Activated T-cell treated with anti-CD3 and anti-CD28 coated beads, Interleukin-2, amount 50 U/mL, for 4 hours (primary cell): ENCODE results near the gene SBNO1. TPM values are rescaled to one million over a fixed set of nuclear protein-coding genes. Genes with fewer than 3 reads are reported as not detected.
"Not testable (repeated sequence)": the region's sequence is repeated elsewhere in the genome, so short reads cannot be mapped to it uniquely, and the experiment has no call there.

Experiments
- ATAC-seq, 2 donors: fragments of 200-7000 bp; cut with Tn5 transposase; one replicate each; pipeline ENCODE4 v1.10.0; 2021
- DNase-seq: peaks from one replicate; pipeline ENCODE4 v3.0.0-alpha.2; 2020
- H3K27me3 Mint-ChIP-seq: one replicate; pipeline ENCODE4 v1.8.0; 2021; ENCODE audit warnings: low read depth, mixed read lengths
- H3K36me3 Mint-ChIP-seq: one replicate; pipeline ENCODE4 v1.8.0; 2022; ENCODE audit warnings: mixed read lengths; ENCODE audit not compliant: insufficient read depth
- H3K4me1 Mint-ChIP-seq: one replicate; pipeline ENCODE4 v1.8.0; 2021; ENCODE audit warnings: low read depth, mixed read lengths
- H3K4me3 Mint-ChIP-seq: one replicate; pipeline ENCODE4 v1.8.0; 2021; ENCODE audit warnings: mild to moderate bottlenecking, moderate library complexity, mixed read lengths
- H3K9me3 Mint-ChIP-seq: one replicate; pipeline ENCODE4 v1.8.0; 2021; ENCODE audit warnings: mixed read lengths
- total RNA-seq, 3 donors: library from RNA; stranded (reverse); gene quantifications; one replicate each; pipeline ENCODE4 v1.2.1, GENCODE V29; 2021

SBNO1 gene
- total RNA-seq, 3 donors from 2014 or later: 40.9 to 45.5 (median 44.0) TPM

DNA sequence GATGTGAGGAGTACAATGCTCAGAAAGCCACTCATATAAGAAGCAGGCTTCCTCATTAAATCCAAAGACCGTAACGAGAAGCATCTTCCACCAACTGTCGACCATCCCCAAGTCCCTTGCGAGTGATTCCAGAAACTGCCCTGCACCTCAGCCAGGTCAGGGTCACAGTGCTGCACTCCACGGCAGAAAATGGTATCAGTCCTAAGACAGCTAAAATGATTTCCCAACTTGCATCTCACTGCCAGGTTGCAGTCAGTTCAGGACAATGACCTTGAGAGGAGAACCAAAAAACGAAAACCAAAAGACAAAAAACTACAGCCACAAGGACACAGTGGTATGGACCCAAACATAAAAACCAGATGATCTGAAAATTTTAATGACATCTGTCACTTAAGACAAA is 20.6 kb downstream of the SBNO1 start:
- ATAC-seq (no peak), DNase-seq (no peak)
- Mint-ChIP-seq H3K4me1 (peaks cover 2% of the 10 kb centered on the region), H3K27me3 (no peaks in the 10 kb centered on the region), H3K36me3 (peaks cover 33% of the 10 kb centered on the region), H3K4me3 (no peak overlapping the region), H3K9me3 (no peaks in the 10 kb centered on the region)

DNA sequence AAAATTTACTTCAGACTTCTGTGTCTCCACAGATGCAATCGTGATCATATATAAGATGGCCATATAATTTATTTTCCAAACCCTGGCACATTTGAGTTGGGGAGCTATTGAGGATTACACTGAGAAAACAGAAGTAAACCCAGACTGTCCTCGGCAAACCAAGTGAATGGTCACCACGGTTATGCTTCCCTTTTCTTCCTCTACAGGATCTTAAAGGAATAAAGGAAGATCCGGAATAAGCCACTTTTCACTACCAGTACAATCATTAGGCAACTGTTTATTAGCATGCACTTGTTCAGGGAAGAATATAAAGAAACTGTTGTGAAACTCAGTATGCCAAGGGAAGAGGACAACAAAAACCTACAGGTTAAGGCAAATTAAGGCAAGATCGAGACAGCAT is 27.6 kb downstream of the SBNO1 start:
- no peak for DNase-seq
- H3K4me1 Mint-ChIP-seq: peaks cover 9% of the 10 kb centered on the region
- ATAC-seq: no peak
- no peaks in the 10 kb centered on the region for H3K27me3 Mint-ChIP-seq
- no peak overlapping the region for H3K4me3 Mint-ChIP-seq
- peaks cover 28% of the 10 kb centered on the region for H3K36me3 Mint-ChIP-seq
- H3K9me3 Mint-ChIP-seq: no peaks in the 10 kb centered on the region

DNA sequence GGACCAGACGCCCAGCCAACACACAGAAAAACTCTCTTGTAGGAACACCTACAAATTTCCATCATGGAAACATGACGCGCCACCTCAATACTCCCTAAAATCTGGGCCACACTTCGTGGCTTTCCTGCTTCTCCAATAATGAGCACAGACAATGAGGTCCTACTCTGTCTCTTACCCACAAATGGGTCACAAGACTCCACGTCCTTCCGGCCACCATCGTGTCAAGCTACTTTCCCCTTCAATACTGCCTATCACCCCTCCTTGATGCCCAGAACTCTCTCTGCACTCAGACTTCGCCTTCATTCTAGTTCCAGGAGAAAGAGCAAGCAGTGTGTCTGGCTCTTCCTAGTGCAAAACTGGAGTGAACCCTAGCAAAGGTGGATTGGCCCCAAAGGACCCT is 28.1 kb downstream of the SBNO1 start:
- peaks cover 28% of the 10 kb centered on the region for H3K36me3 Mint-ChIP-seq
- no peaks in the 10 kb centered on the region for H3K9me3 Mint-ChIP-seq
- ATAC-seq (no peak), DNase-seq (no peak)
- H3K27me3 Mint-ChIP-seq: no peaks in the 10 kb centered on the region
- H3K4me3 Mint-ChIP-seq: no peak overlapping the region
- H3K4me1 Mint-ChIP-seq: peaks cover 9% of the 10 kb centered on the region

- peaks cover 27% of the 10 kb centered on the region for H3K36me3 Mint-ChIP-seq
Measured at GRCh38 chr12:123335490-123335889, 29.2 kb downstream of the SBNO1 start.

DNA sequence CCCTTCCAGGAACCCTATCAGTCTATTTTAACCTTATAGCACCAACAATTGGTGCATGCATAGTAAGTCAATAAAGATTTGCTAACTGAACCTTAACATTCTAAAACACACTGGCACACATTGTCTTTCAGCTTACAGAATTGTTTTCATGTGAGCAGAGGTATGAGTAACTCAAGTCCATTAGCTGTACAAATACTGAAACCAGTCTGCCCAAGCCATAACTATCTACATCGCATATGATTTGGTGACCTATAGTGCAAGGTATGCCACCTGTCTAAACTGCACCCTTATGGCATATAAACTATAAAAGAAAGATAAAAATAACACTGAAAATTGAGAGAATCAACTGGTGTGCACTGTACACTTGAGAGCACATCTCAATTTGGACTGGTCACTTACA is 34.8 kb downstream of the SBNO1 start:
- no peaks in the 10 kb centered on the region for H3K9me3 Mint-ChIP-seq
- DNase-seq (no peak), ATAC-seq (no peak)
- peaks cover 18% of the 10 kb centered on the region for H3K36me3 Mint-ChIP-seq
- no peaks in the 10 kb centered on the region for H3K4me1 Mint-ChIP-seq
- H3K27me3 Mint-ChIP-seq: no peaks in the 10 kb centered on the region
- H3K4me3 Mint-ChIP-seq: no peak overlapping the region

More at GRCh38 chr12:123335490-123335889, 29.2 kb downstream of the SBNO1 start:
- DNase-seq (no peak), ATAC-seq (no peak)
- peaks cover 9% of the 10 kb centered on the region for H3K4me1 Mint-ChIP-seq
- no peak overlapping the region for H3K4me3 Mint-ChIP-seq
- no peaks in the 10 kb centered on the region for H3K27me3 Mint-ChIP-seq
- H3K9me3 Mint-ChIP-seq: no peaks in the 10 kb centered on the region

DNA sequence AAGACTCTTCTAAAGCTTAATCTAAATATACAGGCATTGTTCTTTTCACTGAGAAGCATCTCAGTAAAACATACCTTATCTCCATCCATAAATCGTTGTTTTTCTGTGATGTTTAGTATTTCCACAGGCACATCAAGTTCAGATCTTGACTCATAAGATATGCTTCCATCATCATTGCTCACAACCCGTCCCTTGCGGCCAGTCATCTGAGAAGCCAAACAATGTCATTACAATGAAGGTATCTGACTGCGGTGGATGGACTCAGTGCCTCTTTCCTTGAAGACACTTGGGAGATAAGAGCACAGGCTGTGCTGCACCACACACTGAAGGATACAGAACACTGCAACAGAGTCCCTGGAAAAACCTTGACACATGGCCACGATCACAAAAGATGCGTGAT is 44.8 kb downstream of the SBNO1 start:
- H3K27me3 Mint-ChIP-seq: no peaks in the 10 kb centered on the region
- ATAC-seq (no peak), DNase-seq (no peak)
- peaks cover 36% of the 10 kb centered on the region for H3K36me3 Mint-ChIP-seq
- H3K9me3 Mint-ChIP-seq: no peaks in the 10 kb centered on the region
- H3K4me1 Mint-ChIP-seq: no peaks in the 10 kb centered on the region
- no peak overlapping the region for H3K4me3 Mint-ChIP-seq

DNA sequence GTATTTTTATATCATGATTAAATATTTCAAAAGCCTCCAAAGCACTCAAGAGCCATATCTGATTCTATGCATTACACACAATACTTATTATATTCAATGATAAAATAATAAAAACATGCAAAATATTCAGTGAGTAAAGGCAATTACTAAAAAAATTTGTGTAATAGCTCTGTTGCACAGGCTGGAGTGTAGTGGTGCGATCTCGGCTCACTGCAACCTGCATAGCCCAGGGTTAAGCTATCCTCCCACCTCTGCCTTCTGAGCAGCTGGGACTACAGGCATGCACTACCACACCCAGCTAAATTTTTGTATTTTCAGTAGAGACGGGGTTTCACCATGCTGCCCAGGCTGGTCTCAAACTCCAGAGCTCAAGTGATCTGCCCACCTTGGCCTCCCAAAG is 45.4 kb downstream of the SBNO1 start:
- ATAC-seq: no peak
- H3K4me3 Mint-ChIP-seq: no peak overlapping the region
- H3K27me3 Mint-ChIP-seq: no peaks in the 10 kb centered on the region
- H3K4me1 Mint-ChIP-seq: no peaks in the 10 kb centered on the region
- DNase-seq: no peak
- H3K36me3 Mint-ChIP-seq: peaks cover 37% of the 10 kb centered on the region
- no peaks in the 10 kb centered on the region for H3K9me3 Mint-ChIP-seq

DNA sequence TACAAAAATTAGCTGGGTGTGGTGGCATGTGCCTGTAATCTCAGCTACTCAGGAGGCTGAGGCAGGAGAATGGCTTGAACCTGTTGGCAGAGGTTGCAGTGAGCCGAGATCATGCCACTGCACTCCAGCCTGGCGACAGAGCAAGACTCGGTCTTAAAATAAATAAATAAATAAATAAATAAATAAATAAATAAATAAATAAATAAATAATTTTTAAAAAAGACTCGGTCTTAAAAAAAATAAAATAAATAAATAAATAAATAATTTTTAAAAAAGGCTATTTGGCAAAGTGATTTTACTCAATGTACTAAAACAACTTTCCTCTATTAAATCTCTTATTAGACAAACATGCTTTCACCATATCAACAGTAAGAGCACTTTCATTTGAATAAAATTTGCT is 51.6 kb downstream of the SBNO1 start:
- peaks cover 35% of the 10 kb centered on the region for H3K36me3 Mint-ChIP-seq
- ATAC-seq, DNase-seq, H3K9me3 Mint-ChIP-seq, H3K4me1 Mint-ChIP-seq, H3K4me3 Mint-ChIP-seq, H3K27me3 Mint-ChIP-seq: not testable (repeated sequence)

DNA sequence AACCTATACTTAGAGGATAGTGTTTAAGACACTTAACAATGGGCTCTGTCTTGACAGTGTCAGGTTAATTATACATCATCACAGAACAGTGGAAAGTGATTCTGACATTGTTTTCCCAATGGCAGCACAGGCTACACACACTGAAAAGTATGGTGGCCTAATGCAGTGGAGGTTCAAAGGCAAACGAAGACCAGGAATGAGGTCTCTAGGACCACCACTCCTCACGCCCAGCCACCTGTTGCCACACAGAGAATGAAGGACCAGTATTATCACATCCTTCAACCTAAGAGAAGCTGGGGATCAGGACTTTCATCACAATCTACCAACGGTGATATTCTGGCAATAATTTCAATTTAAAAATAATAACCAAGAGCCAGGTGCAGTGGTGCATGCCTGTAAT is 58.4 kb downstream of the SBNO1 start:
- ATAC-seq: no peak

GRCh38 chr12:123305136-123305535 is 59.5 kb downstream of the SBNO1 start:
- DNase-seq (no peak), ATAC-seq (no peak)
- Mint-ChIP-seq H3K27me3 (no peaks in the 10 kb centered on the region), H3K36me3 (peaks cover 32% of the 10 kb centered on the region), H3K9me3 (no peaks in the 10 kb centered on the region), H3K4me1 (no peaks in the 10 kb centered on the region), H3K4me3 (no peak overlapping the region)

More for the DNA sequence above, 58.4 kb downstream of the SBNO1 start:
- Mint-ChIP-seq H3K9me3 (no peaks in the 10 kb centered on the region), H3K27me3 (no peaks in the 10 kb centered on the region), H3K4me1 (no peaks in the 10 kb centered on the region), H3K4me3 (no peak overlapping the region), H3K36me3 (peaks cover 34% of the 10 kb centered on the region)
- no peak for DNase-seq

DNA sequence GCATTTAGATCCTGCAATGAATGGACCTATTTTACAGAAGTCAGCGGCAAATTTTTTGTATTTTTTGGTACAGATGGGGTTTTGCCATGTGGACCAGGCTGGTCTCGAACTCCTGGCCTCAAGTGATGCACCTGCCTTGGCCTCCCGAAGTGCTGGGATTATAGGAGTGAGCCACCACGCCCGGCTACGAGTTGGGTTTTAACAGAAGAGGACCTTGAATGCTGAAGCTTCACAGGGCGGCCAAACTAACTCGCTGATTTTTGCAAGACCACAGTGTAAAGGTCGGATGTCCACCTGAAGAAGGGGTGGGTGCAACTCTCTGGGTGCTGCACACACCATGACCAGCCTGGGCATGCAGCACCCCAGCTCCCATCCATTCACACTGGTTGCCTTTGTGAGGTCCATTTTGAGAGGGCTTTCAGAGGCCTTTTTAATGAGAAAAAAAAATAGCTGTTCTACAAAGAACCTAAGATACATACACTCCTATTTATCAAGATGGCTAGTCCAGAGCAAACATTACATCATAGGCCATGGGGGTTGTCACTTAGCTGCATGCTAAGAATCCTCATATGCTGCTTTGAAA is 71.4 kb downstream of the SBNO1 start:
- ATAC-seq (no peak), DNase-seq (no peak)
- Mint-ChIP-seq H3K27me3 (no peaks in the 10 kb centered on the region), H3K4me1 (no peaks in the 10 kb centered on the region), H3K36me3 (peaks cover 27% of the 10 kb centered on the region), H3K4me3 (no peak overlapping the region), H3K9me3 (no peaks in the 10 kb centered on the region)

GRCh38 chr12:123289911-123290310 is 74.7 kb downstream of the SBNO1 start:
- peaks cover 12% of the 10 kb centered on the region for H3K36me3 Mint-ChIP-seq
- H3K9me3 Mint-ChIP-seq: no peaks in the 10 kb centered on the region
- H3K4me1 Mint-ChIP-seq: no peaks in the 10 kb centered on the region
- no peak overlapping the region for H3K4me3 Mint-ChIP-seq
- no peaks in the 10 kb centered on the region for H3K27me3 Mint-ChIP-seq
- no peak for DNase-seq
- no peak for ATAC-seq

- H3K9me3 Mint-ChIP-seq: no peaks in the 10 kb centered on the region
- H3K36me3 Mint-ChIP-seq: peaks cover 6% of the 10 kb centered on the region
- H3K4me1 Mint-ChIP-seq: no peaks in the 10 kb centered on the region
- H3K4me3 Mint-ChIP-seq: no peak overlapping the region
- H3K27me3 Mint-ChIP-seq: no peaks in the 10 kb centered on the region
- ATAC-seq (no peak), DNase-seq (no peak)
Measured at GRCh38 chr12:123288751-123289346, 75.8 kb downstream of the SBNO1 start.

DNA sequence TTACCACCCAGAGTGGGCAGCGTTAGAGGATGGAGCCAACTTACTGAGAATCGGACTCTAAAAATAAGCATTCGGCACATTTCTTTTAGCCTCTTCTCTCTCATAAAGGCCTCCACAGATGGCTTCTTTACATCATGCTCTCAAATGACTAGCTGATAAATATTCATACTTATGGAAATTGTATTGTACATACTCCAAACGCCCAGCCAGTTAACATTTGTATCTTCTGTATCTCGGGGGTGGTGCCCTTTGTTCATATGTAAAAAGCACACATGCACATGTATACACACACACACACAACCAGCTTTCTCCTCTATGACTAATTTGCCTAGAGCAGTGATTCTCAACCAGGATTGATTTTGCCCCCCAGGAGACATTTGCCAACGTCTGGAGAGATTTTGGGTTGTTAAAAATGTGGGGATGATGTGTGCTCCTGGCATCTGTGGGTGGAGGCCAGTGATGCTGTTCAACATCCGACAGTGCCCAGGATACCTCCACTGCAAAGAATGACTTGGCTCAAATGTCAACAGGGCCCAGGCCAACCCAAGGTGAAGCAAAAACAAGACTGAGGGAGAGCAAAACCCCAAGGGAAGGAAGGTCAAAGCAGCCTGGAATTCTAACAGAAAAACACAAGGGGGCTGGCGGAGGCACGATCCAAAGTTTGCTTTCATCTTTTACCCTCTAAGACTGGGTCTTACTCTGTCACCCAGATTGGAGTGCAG is 77.8 kb downstream of the SBNO1 start:
- H3K27me3 Mint-ChIP-seq: no peaks in the 10 kb centered on the region
- ATAC-seq (no peak), DNase-seq (no peak)
- H3K4me1 Mint-ChIP-seq: no peaks in the 10 kb centered on the region
- no peaks in the 10 kb centered on the region for H3K9me3 Mint-ChIP-seq
- peaks cover under 1% of the 10 kb centered on the region for H3K36me3 Mint-ChIP-seq
- no peak overlapping the region for H3K4me3 Mint-ChIP-seq

DNA sequence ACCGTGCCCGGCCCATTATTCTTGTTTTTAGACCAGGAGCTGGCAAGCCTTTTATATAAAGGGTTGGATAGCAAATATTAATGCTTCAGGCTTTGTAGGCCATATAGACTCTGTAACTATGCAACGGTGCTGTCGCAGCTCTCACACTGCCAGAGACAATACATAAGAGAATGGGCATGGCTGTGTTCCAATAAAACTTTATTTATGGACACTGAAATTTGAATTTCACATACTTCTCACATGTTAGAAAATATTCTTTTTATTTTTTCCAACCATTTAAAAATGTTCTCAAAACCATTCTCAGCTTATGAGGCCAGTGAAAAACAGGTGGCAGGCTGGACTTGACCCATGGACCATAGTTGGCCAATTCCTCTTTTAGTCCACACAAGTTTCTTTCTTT is 80.0 kb downstream of the SBNO1 start:
- DNase-seq: no peak
- ATAC-seq: no peak
- Mint-ChIP-seq H3K36me3 (no peaks in the 10 kb centered on the region), H3K4me1 (no peaks in the 10 kb centered on the region), H3K9me3 (no peaks in the 10 kb centered on the region), H3K27me3 (no peaks in the 10 kb centered on the region), H3K4me3 (no peak overlapping the region)
